Mucosa of rectum (tissue), 2 donors: ENCODE measurements around the gene ZNF672.

Experiments
- H3K27ac ChIP-seq, 2 donors: one replicate each; pipeline ENCODE4 v1.7.0; 2013; ENCODE audit warnings: inconsistent platforms in 2 of 2, low read depth in 2 of 2, low read length in 2 of 2
- H3K27me3 ChIP-seq, 2 donors: one replicate each; pipeline ENCODE4 v1.7.0; 2013; ENCODE audit warnings: low read length in 2 of 2; ENCODE audit not compliant: control insufficient read depth in 2 of 2, insufficient read depth in 2 of 2
- H3K36me3 ChIP-seq, 2 donors: one replicate each; pipeline ENCODE4 v1.7.0; 2013; ENCODE audit warnings: low read length in 2 of 2; ENCODE audit not compliant: control insufficient read depth in 2 of 2, insufficient read depth in 2 of 2
- H3K4me1 ChIP-seq, 2 donors: one replicate each; pipeline ENCODE4 v1.7.0; 2013; ENCODE audit warnings: low read length in 2 of 2, mild to moderate bottlenecking in 1 of 2; ENCODE audit not compliant: control insufficient read depth in 2 of 2, insufficient read depth in 2 of 2
- H3K4me3 ChIP-seq, 2 donors: one replicate each; pipeline ENCODE4 v1.7.0; 2013; ENCODE audit warnings: low read length in 2 of 2
- H3K9ac ChIP-seq, 2 donors: one replicate each; pipeline ENCODE4 v1.7.0; 2013; ENCODE audit warnings: low read length in 2 of 2, low read depth in 1 of 2, mild to moderate bottlenecking in 1 of 2
- H3K9me3 ChIP-seq, 2 donors: one replicate each; pipeline ENCODE4 v1.7.0; 2013; ENCODE audit warnings: low read length in 2 of 2; ENCODE audit not compliant: control insufficient read depth in 2 of 2
- donor health status: healthy.
- donor health status: Normal muscosa, but diverticular disease.

Gene ZNF672

GRCh38 chr1:248897412-248898337, 59.7 kb downstream of the ZNF672 start:
- no peak overlapping the region for H3K27ac ChIP-seq
- H3K9me3 ChIP-seq, result no peaks in the 10 kb centered on the region
- no peaks in the 10 kb centered on the region for H3K36me3 ChIP-seq
- peaks cover 0 to 5% of the 10 kb centered on the region in 2 donors for H3K27me3 ChIP-seq
- H3K4me1 ChIP-seq, result no peaks in the 10 kb centered on the region
- no peak overlapping the region for H3K9ac ChIP-seq
- H3K4me3 ChIP-seq, result no peak overlapping the region
